ENCODE results near the gene BRCC3.

DNA sequence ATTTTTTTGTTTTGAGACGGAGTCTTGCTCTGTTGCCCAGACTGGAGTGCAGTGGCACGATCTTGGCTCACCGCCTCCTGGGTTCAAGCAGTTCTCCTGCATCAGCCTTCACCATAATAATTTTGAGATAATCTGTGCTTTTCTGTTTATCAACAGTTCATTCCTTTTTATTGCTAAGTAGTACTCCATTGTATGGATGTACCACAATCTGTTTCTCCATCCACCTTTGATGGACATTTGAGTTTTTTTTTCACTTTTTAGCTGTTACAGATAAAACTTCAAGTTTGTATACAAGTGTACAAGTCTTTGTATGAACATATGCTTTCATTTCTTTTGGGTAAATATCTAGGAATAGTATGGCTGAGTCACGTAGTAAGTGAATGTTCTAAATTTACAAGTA is 35.6 kb upstream of the BRCC3 start:
- TF ChIP-seq, protein P1, sequence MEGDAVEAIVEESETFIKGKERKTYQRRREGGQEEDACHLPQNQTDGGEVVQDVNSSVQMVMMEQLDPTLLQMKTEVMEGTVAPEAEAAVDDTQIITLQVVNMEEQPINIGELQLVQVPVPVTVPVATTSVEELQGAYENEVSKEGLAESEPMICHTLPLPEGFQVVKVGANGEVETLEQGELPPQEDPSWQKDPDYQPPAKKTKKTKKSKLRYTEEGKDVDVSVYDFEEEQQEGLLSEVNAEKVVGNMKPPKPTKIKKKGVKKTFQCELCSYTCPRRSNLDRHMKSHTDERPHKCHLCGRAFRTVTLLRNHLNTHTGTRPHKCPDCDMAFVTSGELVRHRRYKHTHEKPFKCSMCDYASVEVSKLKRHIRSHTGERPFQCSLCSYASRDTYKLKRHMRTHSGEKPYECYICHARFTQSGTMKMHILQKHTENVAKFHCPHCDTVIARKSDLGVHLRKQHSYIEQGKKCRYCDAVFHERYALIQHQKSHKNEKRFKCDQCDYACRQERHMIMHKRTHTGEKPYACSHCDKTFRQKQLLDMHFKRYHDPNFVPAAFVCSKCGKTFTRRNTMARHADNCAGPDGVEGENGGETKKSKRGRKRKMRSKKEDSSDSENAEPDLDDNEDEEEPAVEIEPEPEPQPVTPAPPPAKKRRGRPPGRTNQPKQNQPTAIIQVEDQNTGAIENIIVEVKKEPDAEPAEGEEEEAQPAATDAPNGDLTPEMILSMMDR (conservative IDR thresholded peaks at IDR 0.05; ENCODE audit: low read length): no peak
- TF ChIP-seq EZH2phosphoT487 (IDR thresholded peaks at IDR 0.05; ENCODE audit: borderline replicate concordance, low read depth, low read length): no peak
